SHP77 treated with DMSO at 0.1 percent for 48 hours (cell line): ENCODE data around the gene LTO1.

Experiments used
- DNase-seq: peaks from one replicate; lab custom pipeline; 2025; lab: John Stamatoyannopoulos, UW

The LTO1 gene

GRCh38 chr11:69657456-69657910 lies 17.7 kb downstream of the LTO1 start:
- no peak for DNase-seq

GRCh38 chr11:69656536-69657455 lies 18.4 kb downstream of the LTO1 start:
- DNase-seq, result no peak

GRCh38 chr11:69655479-69656428 lies 19.4 kb downstream of the LTO1 start:
- DNase-seq, result no peak

- peak; percentile 60 for DNase-seq
These were observed 20.3 kb downstream of the LTO1 start for GRCh38 chr11:69654660-69655478.

GRCh38 chr11:69654001-69654659 lies 21.0 kb downstream of the LTO1 start:
- no peak for DNase-seq

GRCh38 chr11:69653406-69653960 lies 21.7 kb downstream of the LTO1 start:
- DNase-seq, result no peak

GRCh38 chr11:69652999-69653398 lies 22.2 kb downstream of the LTO1 start:
- peak; percentile 33 for DNase-seq

GRCh38 chr11:69651834-69652620 lies 23.1 kb downstream of the LTO1 start:
- no peak for DNase-seq

GRCh38 chr11:69650832-69651344 lies 24.3 kb downstream of the LTO1 start:
- DNase-seq, result no peak

GRCh38 chr11:69650081-69650831 lies 24.9 kb downstream of the LTO1 start:
- no peak for DNase-seq

GRCh38 chr11:69649576-69649900 lies 25.6 kb downstream of the LTO1 start:
- no peak for DNase-seq

GRCh38 chr11:69648679-69649575 lies 26.2 kb downstream of the LTO1 start:
- no peak for DNase-seq

- DNase-seq, result no peak
These were observed 27.2 kb downstream of the LTO1 start for GRCh38 chr11:69647761-69648497.

- no peak for DNase-seq
These were observed 27.8 kb downstream of the LTO1 start for GRCh38 chr11:69647390-69647748.

- no peak for DNase-seq
These were observed 28.4 kb downstream of the LTO1 start for GRCh38 chr11:69646493-69647389.

GRCh38 chr11:69645801-69646492 lies 29.2 kb downstream of the LTO1 start:
- DNase-seq, result no peak
